Transverse colon (tissue), 3 donors: ENCODE measurements around the gene ERVW-1.
"Not testable (repeated sequence)": the region's sequence is repeated elsewhere in the genome, so short reads cannot be mapped to it uniquely, and the experiment has no call there.

Source experiments
- CTCF ChIP-seq, 5 experiments: fragments of 200-600 bp in 3 of 5; fragments of 450-650 bp in 2 of 5; sonication (generic) in 3 of 5; IDR thresholded peaks; 1 replicate in 2 of 5; 2 replicates in 3 of 5; pipeline ENCODE4 v1.5.1; 2016 to 2017; ENCODE audit warnings: antibody characterized with exemption in 5 of 5, inconsistent platforms in 3 of 5, mild to moderate bottlenecking in 2 of 5, moderate library complexity in 1 of 5
- POLR2A ChIP-seq: fragments of 450-650 bp; IDR thresholded peaks from one replicate; pipeline ENCODE4 v1.6.1; 2016; ENCODE audit warnings: antibody characterized with exemption, mild to moderate bottlenecking, moderate library complexity

DNA sequence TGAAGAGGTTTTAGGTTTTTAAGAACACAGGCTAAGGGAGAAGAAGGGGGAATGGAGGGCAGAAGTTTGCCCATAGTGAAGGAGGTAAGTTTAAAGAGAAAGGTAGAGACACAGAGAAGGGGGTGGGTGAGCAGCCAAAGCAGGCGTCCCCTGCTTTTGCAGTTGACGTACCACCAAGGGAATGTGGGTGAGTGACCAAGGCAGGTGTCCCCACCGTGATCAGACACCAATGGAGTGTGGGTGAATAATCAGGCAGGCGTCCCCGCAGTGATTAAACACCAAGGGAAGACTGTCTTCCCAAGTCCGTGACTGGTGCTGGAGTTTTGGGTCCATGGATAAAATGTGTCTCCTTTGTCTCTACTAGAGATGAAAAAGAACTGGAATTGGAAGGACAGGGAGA lies 6.5 kb upstream of the ERVW-1 start:
- TF ChIP-seq POLR2A; CTCF (IDR thresholded peaks at IDR 0.05): not testable (repeated sequence)
